NCI-H524 treated with DMSO at 0.1 percent for 48 hours (cell line): ENCODE data around the gene TADA2A.

Experiments used
- DNase-seq: peaks from one replicate; lab custom pipeline; 2025; lab: John Stamatoyannopoulos, UW

Gene TADA2A

GRCh38 chr17:37461668-37462067 is 55.0 kb downstream of the TADA2A start:
- no peak for DNase-seq

- DNase-seq = no peak
Measured at GRCh38 chr17:37462492-37462891, 55.8 kb downstream of the TADA2A start.

GRCh38 chr17:37463039-37463438 is 56.4 kb downstream of the TADA2A start:
- DNase-seq = no peak

GRCh38 chr17:37465069-37465616 is 58.5 kb downstream of the TADA2A start:
- no peak for DNase-seq

- no peak for DNase-seq
Measured at GRCh38 chr17:37466471-37466870, 59.8 kb downstream of the TADA2A start.

GRCh38 chr17:37470181-37470580 is 63.5 kb downstream of the TADA2A start:
- DNase-seq = no peak

- DNase-seq = no peak
Measured at GRCh38 chr17:37475731-37476420, 69.2 kb downstream of the TADA2A start.

- peak; percentile 96 for DNase-seq
Measured at GRCh38 chr17:37476431-37477120, 69.9 kb downstream of the TADA2A start.

- no peak for DNase-seq
Measured at GRCh38 chr17:37478187-37478586, 71.5 kb downstream of the TADA2A start.

- DNase-seq = no peak
Measured at GRCh38 chr17:37479025-37479424, 72.3 kb downstream of the TADA2A start.

- DNase-seq = no peak
Measured at GRCh38 chr17:37480427-37480826, 73.7 kb downstream of the TADA2A start.

GRCh38 chr17:37481001-37481665 is 74.4 kb downstream of the TADA2A start:
- no peak for DNase-seq

- DNase-seq = peak; percentile 96
Measured at GRCh38 chr17:37483311-37484039, 76.8 kb downstream of the TADA2A start.

GRCh38 chr17:37485938-37486570 is 79.4 kb downstream of the TADA2A start:
- no peak for DNase-seq

GRCh38 chr17:37488009-37488604 is 81.4 kb downstream of the TADA2A start:
- peak; percentile 60 for DNase-seq

GRCh38 chr17:37488607-37489196 is 82.0 kb downstream of the TADA2A start:
- no peak for DNase-seq

GRCh38 chr17:37489197-37490001 is 82.7 kb downstream of the TADA2A start, which contains the start of gene DUSP14:
Gene DUSP14, plus strand, starts transcription at chr17:37489891. Its CDS starts 22,382 bp downstream, at chr17:37512273.
- DNase-seq = no peak

- no peak for DNase-seq
Measured at GRCh38 chr17:37490022-37490587, 83.4 kb downstream of the TADA2A start.
